Measurements from ENCODE around the gene C5orf15. TPM values are rescaled to one million over a fixed set of nuclear protein-coding genes. Genes with fewer than 3 reads are reported as not detected.

C5orf15 gene
- total RNA-seq, 2 donors from 2014 or later, result 39.5 to 56.1 TPM

- Histone ChIP-seq H3K36me3 (no peaks in the 10 kb centered on the region), H3K27ac (peak within 1 kb of the TSS; percentile 100), H3K27me3 (replicated peaks; ENCODE audit: insufficient read depth) (no peaks in the 10 kb centered on the region), H3K4me1 (ENCODE audit: control insufficient read depth in 1 of 2, low read depth in 2 of 2) (peaks cover 29 to 47% of the 10 kb centered on the region in 2 donors), H3K9me3 (no peaks in the 10 kb centered on the region), H3K4me3 (peak within 1 kb of the TSS; percentile 95)
- DNase-seq (ENCODE audit: low spot score) (peak; percentile 64), ATAC-seq (ENCODE audit: insufficient number of reproducible peaks, low FRiP score, low read depth) (peak; percentile 85)
- TF ChIP-seq, protein P1, sequence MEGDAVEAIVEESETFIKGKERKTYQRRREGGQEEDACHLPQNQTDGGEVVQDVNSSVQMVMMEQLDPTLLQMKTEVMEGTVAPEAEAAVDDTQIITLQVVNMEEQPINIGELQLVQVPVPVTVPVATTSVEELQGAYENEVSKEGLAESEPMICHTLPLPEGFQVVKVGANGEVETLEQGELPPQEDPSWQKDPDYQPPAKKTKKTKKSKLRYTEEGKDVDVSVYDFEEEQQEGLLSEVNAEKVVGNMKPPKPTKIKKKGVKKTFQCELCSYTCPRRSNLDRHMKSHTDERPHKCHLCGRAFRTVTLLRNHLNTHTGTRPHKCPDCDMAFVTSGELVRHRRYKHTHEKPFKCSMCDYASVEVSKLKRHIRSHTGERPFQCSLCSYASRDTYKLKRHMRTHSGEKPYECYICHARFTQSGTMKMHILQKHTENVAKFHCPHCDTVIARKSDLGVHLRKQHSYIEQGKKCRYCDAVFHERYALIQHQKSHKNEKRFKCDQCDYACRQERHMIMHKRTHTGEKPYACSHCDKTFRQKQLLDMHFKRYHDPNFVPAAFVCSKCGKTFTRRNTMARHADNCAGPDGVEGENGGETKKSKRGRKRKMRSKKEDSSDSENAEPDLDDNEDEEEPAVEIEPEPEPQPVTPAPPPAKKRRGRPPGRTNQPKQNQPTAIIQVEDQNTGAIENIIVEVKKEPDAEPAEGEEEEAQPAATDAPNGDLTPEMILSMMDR (IDR thresholded peaks at IDR 0.05), result no peak
Measured at GRCh38 chr5:134004626-134005416, 36.4 kb upstream of the C5orf15 start, which contains the start of gene VDAC1. VDAC1 (minus strand) TSS chr5:134004975; CDS start chr5:133993012, 11,963 bp downstream.

DNA sequence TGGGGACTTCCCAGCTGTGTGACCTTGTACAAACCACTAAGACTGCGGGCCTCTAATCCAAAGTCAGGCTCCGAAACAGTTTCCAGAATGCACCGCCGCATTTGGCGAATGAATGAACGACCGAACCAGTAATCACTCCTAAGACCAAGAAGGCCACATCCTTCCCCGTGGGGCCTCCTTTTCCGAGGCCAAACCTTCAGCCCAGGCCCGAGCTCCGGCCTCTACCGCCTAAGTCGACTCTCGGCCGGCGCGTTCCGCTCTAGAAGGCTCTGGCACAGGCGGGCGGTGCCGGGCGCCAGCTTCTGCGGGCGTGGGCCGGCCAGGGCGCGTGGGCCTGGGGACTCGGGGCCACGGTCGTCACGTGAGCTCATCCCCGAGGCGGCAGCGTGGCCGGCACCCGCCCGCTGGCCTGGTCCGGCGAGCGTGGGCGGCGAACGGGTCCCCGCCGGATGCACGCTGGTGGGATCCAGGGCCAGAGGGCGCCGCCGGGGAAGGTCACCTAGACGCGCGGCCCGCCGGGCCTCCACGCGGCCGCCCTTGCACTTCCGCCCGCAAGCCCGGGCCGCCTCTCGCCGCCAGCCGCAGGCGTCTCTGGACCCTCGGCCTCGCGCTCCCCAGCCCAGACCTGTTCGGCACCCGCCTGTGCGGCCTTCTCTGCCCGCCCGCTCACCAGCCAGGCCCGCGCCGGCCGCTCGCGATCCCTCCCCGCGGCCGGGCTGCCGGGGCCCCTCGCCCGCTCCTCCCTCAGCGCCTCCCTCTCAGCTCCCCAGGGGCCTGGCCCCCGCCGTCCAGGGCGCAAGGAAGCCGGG, 35.6 kb upstream of the C5orf15 start:
- no peaks in the 10 kb centered on the region for H3K9me3 ChIP-seq
- no peaks in the 10 kb centered on the region for H3K27me3 ChIP-seq (replicated peaks; ENCODE audit: insufficient read depth)
- peak overlapping the region; percentile 95 for H3K4me3 ChIP-seq
- H3K36me3 ChIP-seq, result no peaks in the 10 kb centered on the region
- ATAC-seq (ENCODE audit: insufficient number of reproducible peaks, low FRiP score, low read depth) (peak; percentile 48), DNase-seq (ENCODE audit: low spot score) (no peak)
- TF ChIP-seq, protein P1 (IDR thresholded peaks at IDR 0.05), result no peak
- H3K4me1 ChIP-seq (ENCODE audit: control insufficient read depth in 1 of 2, low read depth in 2 of 2), result peaks cover 31 to 55% of the 10 kb centered on the region in 2 donors
- peak overlapping the region; percentile 100 for H3K27ac ChIP-seq

DNA sequence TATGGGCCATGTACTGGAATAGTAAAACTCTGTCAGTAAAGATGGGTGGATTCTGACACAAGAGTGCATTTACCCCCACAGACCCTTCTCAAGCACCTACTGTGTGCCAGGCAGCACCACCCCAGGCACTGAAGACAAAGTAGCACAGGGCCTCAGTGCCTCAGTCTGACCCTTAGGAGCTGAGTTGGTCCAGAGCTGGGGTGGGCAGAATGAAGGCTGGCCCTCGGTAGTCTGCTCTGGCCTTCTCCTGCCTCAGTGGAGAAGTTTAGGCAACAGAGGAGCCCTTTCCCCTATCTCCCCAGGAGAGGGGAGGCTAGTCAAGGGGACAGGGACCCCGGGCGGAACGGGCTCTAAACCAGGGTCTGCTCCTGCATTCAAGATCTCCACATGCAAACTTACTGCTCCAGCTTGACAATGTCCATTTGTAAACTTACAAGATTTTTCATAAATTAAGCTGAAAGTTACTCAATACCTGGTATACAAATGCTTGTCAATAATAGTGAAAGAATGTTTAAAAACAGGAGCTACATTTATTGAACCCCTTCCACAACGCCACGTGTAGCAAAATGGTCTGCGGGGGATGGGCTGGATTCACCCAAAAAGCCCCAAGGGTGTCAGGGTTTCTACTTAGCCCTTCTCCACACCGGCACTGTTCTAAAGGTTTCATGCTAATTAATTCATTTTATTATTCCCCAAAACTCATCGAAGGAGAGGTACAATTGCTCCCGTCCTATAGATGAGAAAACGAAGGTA, 34.8 kb upstream of the C5orf15 start:
- TF ChIP-seq, protein P1 (IDR thresholded peaks at IDR 0.05), result no peak
- Histone ChIP-seq H3K9me3 (no peaks in the 10 kb centered on the region), H3K4me3 (peak overlapping the region; percentile 95), H3K27ac (peak overlapping the region; percentile 100), H3K4me1 (ENCODE audit: control insufficient read depth in 1 of 2, low read depth in 2 of 2) (peaks cover 31 to 55% of the 10 kb centered on the region in 2 donors), H3K36me3 (no peaks in the 10 kb centered on the region), H3K27me3 (replicated peaks; ENCODE audit: insufficient read depth) (no peaks in the 10 kb centered on the region)
- ATAC-seq (ENCODE audit: insufficient number of reproducible peaks, low FRiP score, low read depth), result no peak
- no peak for DNase-seq (ENCODE audit: low spot score)

- Histone ChIP-seq H3K27me3 (replicated peaks; ENCODE audit: insufficient read depth) (no peaks in the 10 kb centered on the region), H3K36me3 (no peaks in the 10 kb centered on the region), H3K9me3 (no peaks in the 10 kb centered on the region), H3K4me3 (no peak overlapping the region), H3K4me1 (ENCODE audit: control insufficient read depth in 1 of 2, low read depth in 2 of 2) (peaks cover 31 to 55% of the 10 kb centered on the region in 2 donors), H3K27ac (peak overlapping the region; percentile 100)
- DNase-seq (ENCODE audit: low spot score), result no peak
- ATAC-seq (ENCODE audit: insufficient number of reproducible peaks, low FRiP score, low read depth), result no peak
- TF ChIP-seq, protein P1 (IDR thresholded peaks at IDR 0.05), result no peak
Measured at GRCh38 chr5:134001938-134002731, 33.7 kb upstream of the C5orf15 start.

Data from thoracic aorta (tissue), 2 donors.